K562 (cell line): ENCODE results near the gene KIF7. TPM values are rescaled to one million over a fixed set of nuclear protein-coding genes. Genes with fewer than 3 reads are reported as not detected.
"Not testable (repeated sequence)": the region's sequence is repeated elsewhere in the genome, so short reads cannot be mapped to it uniquely, and the experiment has no call there.

Source experiments
- ATAC-seq: fragments of 200-7000 bp; cut with Tn5 transposase; 3 replicates; pipeline ENCODE4 v1.9.1; 2020; ENCODE audit warnings: moderate library complexity
- BruUV-seq: library from RNA; stranded (reverse); fragments of 400-500 nt; replicated peaks from 2 replicates; lab custom pipeline; 2021; lab: Mats Ljungman, UMichigan
- CTCF ChIA-PET: fragments of 300-600 bp; formaldehyde crosslinking; extraction: SDS; loops from one replicate; lab custom pipeline; 2021; ENCODE audit warnings: low intra/inter-chr PET ratio; lab: Yijun Ruan, JAX
- POLR2A ChIA-PET: fragments of 300-600, 350-650 bp; sonication (Branson Sonifier 250); formaldehyde crosslinking; extraction: SDS; loops from one replicate; lab custom pipeline; 2021; ENCODE audit warnings: antibody characterized with exemption, inconsistent platforms; lab: Yijun Ruan, JAX
- DNase-seq, 4 experiments: peaks; one replicate each; pipeline versions ENCODE4 v3.0.0 to v3.0.0-alpha.2; 2011 to 2018; ENCODE audit warnings: low spot score in 3 of 4, mixed read lengths in 3 of 4; ENCODE audit errors: extremely low read depth in 1 of 4
- FAIRE-seq: peaks from 2 replicates; lab custom pipeline; 2011; peaks lifted over from hg19 to GRCh38; lab: Jason Lieb, UNC
- H2AFZ ChIP-seq: 2 replicates; pipeline ENCODE4 v1.6.0; 2011; ENCODE audit warnings: low read depth, low read length, control low read depth, inconsistent platforms
- H3K27ac ChIP-seq: fragments of 200-600 bp; 3 replicates; pipeline ENCODE4 v1.8.0; 2011; ENCODE audit warnings: low read depth, mild to moderate bottlenecking, control low read depth, inconsistent platforms, low read length, moderate library complexity, mixed read lengths; ENCODE audit errors: extremely low read depth
- H3K27me3 ChIP-seq, 2 experiments: fragments of 300-600 bp in 1 of 2; 2 replicates in 1 of 2; 3 replicates in 1 of 2; pipeline versions ENCODE4 v1.6.0 to v1.8.0; 2011; ENCODE audit warnings: inconsistent platforms in 2 of 2, low read length in 2 of 2, mild to moderate bottlenecking in 1 of 2, mixed read lengths in 1 of 2, moderate library complexity in 1 of 2; ENCODE audit not compliant: control insufficient read depth in 2 of 2, insufficient read depth in 2 of 2
- H3K36me3 ChIP-seq: fragments of 300-600 bp; 3 replicates; pipeline ENCODE4 v1.8.0; 2011; ENCODE audit warnings: mild to moderate bottlenecking, low read length, inconsistent platforms; ENCODE audit not compliant: control insufficient read depth, insufficient read depth
- H3K4me1 ChIP-seq, 2 experiments: fragments of 200-600 bp in 1 of 2; replicated peaks in 1 of 2; 2 replicates in 1 of 2; 3 replicates in 1 of 2; pipeline versions ENCODE4 v1.5.1 to v1.8.0; 2011; ENCODE audit warnings: inconsistent platforms in 2 of 2, low read length in 2 of 2, mild to moderate bottlenecking in 1 of 2, mixed read lengths in 1 of 2, moderate library complexity in 1 of 2; ENCODE audit not compliant: control insufficient read depth in 2 of 2, insufficient read depth in 2 of 2
- H3K4me2 ChIP-seq: 2 replicates; pipeline ENCODE4 v1.6.1; 2011; ENCODE audit warnings: low read length, control low read depth, inconsistent platforms, mixed read lengths; ENCODE audit not compliant: insufficient read depth
- H3K4me3 ChIP-seq: fragments of 200-600 bp; sonication (generic), shearing (Covaris generic); 2 replicates; pipeline ENCODE4 v1.5.1; 2016; ENCODE audit warnings: control low read depth, inconsistent platforms
- H3K79me2 ChIP-seq: fragments of 200-600 bp; 3 replicates; pipeline ENCODE4 v1.8.0; 2011; ENCODE audit warnings: low read length, inconsistent platforms; ENCODE audit not compliant: control insufficient read depth, insufficient read depth
- H3K9ac ChIP-seq, 2 experiments: 2 replicates each; pipeline versions ENCODE4 v1.6.0 to v1.6.1; 2011; ENCODE audit warnings: low read depth in 2 of 2, low read length in 2 of 2, control low read depth in 1 of 2, inconsistent platforms in 1 of 2, mild to moderate bottlenecking in 1 of 2, mixed read lengths in 1 of 2; ENCODE audit not compliant: insufficient read depth in 1 of 2
- H3K9me1 ChIP-seq: one replicate; pipeline ENCODE4 v1.6.0; 2011; ENCODE audit warnings: inconsistent platforms, mild to moderate bottlenecking, low read length, moderate library complexity; ENCODE audit not compliant: control insufficient read depth, insufficient read depth
- H3K9me3 ChIP-seq: replicated peaks from 2 replicates; pipeline ENCODE4 v1.5.1; 2011; ENCODE audit warnings: low read depth, low read length, inconsistent platforms; ENCODE audit not compliant: control insufficient read depth, insufficient read depth
- H4K20me1 ChIP-seq: replicated peaks from 2 replicates; pipeline ENCODE4 v1.6.1; 2011; ENCODE audit warnings: low read length, inconsistent platforms, mixed read lengths; ENCODE audit not compliant: control insufficient read depth, insufficient read depth
- EWSR1 ChIP-seq: fragments of 450-650 bp; IDR thresholded peaks from 2 replicates; pipeline ENCODE4 v1.6.1; 2018; ENCODE audit warnings: borderline replicate concordance, mild to moderate bottlenecking, low read depth, moderate library complexity; ENCODE audit not compliant: partially characterized antibody
- RFX1 ChIP-seq: fragments of 450-650 bp; IDR thresholded peaks from 2 replicates; pipeline ENCODE4 v1.6.1; 2016; ENCODE audit warnings: mild to moderate bottlenecking, moderate library complexity
- ZNF780A ChIP-seq: fragments of 250-450 bp; sonication (Bioruptor Pico); IDR thresholded peaks from 2 replicates; pipeline ENCODE4 v1.5.0; 2021; ENCODE audit warnings: mild to moderate bottlenecking
- WGBS: fragments of 100-300 bp; shearing (Covaris generic); methylation state at CpG from one replicate; pipeline ENCODE4 v1.1.6; 2016; ENCODE audit warnings: low coverage, mixed read lengths; ENCODE audit not compliant: insufficient coverage; ENCODE audit errors: missing lambda C conversion rate; 5-methylcytosine and 5-hydroxymethylcytosine counted together
- in situ Hi-C: fragments of 300-500 bp; cut with MboI; formaldehyde crosslinking; loops from 4 replicates; pipeline ENCODE4 v1.15.0; 2018; ENCODE audit warnings: inconsistent platforms, mixed read lengths
- intact Hi-C: fragments of 100-400 bp; cut with micrococcal nuclease; formaldehyde crosslinking; loops from 2 replicates; pipeline ENCODE4 v1.14.2; 2022
- polyA plus RNA-seq, 8 experiments: library from polyadenylated mRNA; depleted of rRNA in 4 of 8; stranded (reverse) in 5 of 8; unstranded in 3 of 8; fragments of >200 nt; fragmentation: Nextera tagmentation in 2 of 8; fragmentation: Illumina TruSeq in 1 of 8; extraction: Ambion mirVana in 2 of 8; extraction: Trizol in 1 of 8; gene quantifications; 2 replicates each; pipeline versions ENCODE4 v1.2.1 to v1.2.3, GENCODE V29; 2011 to 2014; ENCODE audit warnings: inconsistent platforms in 1 of 8, missing spikeins in 1 of 8
- total RNA-seq, 7 experiments: library from RNA; depleted of rRNA in 6 of 7; stranded (reverse); fragments of >200 nt in 6 of 7; fragmentation: Illumina TruSeq in 2 of 7; extraction: Trizol in 2 of 7; gene quantifications; 2 replicates each; pipeline versions ENCODE4 v1.2.1 to v1.2.3, GENCODE V29; 2011 to 2021; ENCODE audit warnings: low replicate concordance in 1 of 7

KIF7 gene
- total and polyA plus RNA-seq, 9 of the 15 experiments (the other 6 are each of a cell fraction or from before 2014, with no cell fraction given): 0.04 to 2.0 (median 0.58) TPM

GRCh38 chr15:89690276-89691218, 35.3 kb upstream of the KIF7 start, which contains the start of the genes PEX11A and WDR93:
PEX11A (minus strand) TSS chr15:89690754; CDS start chr15:89690632, 122 bp downstream.
WDR93 (plus strand) TSS chr15:89690811; CDS start chr15:89701747, 10,936 bp downstream.
- H3K9me3 ChIP-seq: no peaks in the 10 kb centered on the region
- H3K9me1 ChIP-seq: no peaks in the 10 kb centered on the region
- no peak for DNase-seq
- WGBS: 29% methylated on average over 53 of the region's 60 CpGs
- H3K27me3 ChIP-seq: peaks cover 17 to 22% of the 10 kb centered on the region in 2 experiments; a peak in 4 of 5 replicates
- POLR2A ChIA-PET: no interaction called here
- H3K79me2 ChIP-seq: no peaks in the 10 kb centered on the region
- no peaks in the 10 kb centered on the region for H3K36me3 ChIP-seq
- ATAC-seq: no peak
- no peak within 1 kb of the TSS for H3K9ac ChIP-seq
- H2AFZ ChIP-seq: no peak within 1 kb of the TSS
- in situ Hi-C loops: no loop called here
- no peak within 1 kb of the TSS for H3K27ac ChIP-seq
- FAIRE-seq: no peak
- TF ChIP-seq RFX1: peak; percentile 30; the same call in 1 of the 2 replicates
- no peak for TF ChIP-seq ZNF780A (CRISPR knock-in tag)
- TF ChIP-seq EWSR1: no peak
- intact Hi-C loops: no loop called here
- H3K4me2 ChIP-seq: no peak within 1 kb of the TSS
- no peak within 1 kb of the TSS for H3K4me3 ChIP-seq
- no peaks in the 10 kb centered on the region for H4K20me1 ChIP-seq
- no TSS peak for BruUV-seq
- peaks cover 0 to 9% of the 10 kb centered on the region in 2 experiments; a peak in 3 of 5 replicates for H3K4me1 ChIP-seq
- CTCF ChIA-PET: no interaction called here

GRCh38 chr15:89689930-89690275, 34.6 kb upstream of the KIF7 start:
- H3K36me3 ChIP-seq, H4K20me1 ChIP-seq, in situ Hi-C loops, POLR2A ChIA-PET, H3K4me2 ChIP-seq, DNase-seq, H3K9ac ChIP-seq, H3K4me3 ChIP-seq, H3K79me2 ChIP-seq, intact Hi-C loops, CTCF ChIA-PET, H2AFZ ChIP-seq, H3K4me1 ChIP-seq, FAIRE-seq, H3K27ac ChIP-seq, H3K9me3 ChIP-seq, ATAC-seq, BruUV-seq, H3K9me1 ChIP-seq: not testable (repeated sequence)
- H3K27me3 ChIP-seq: peaks cover 17 to 22% of the 10 kb centered on the region in 2 experiments; a peak in 4 of 5 replicates
- 39% methylated on average over 15 of the region's 15 CpGs for WGBS
